Panc1 (cell line): Measurements from ENCODE around the gene MAP7. TPM values are rescaled to one million over a fixed set of nuclear protein-coding genes. Genes with fewer than 3 reads are reported as not detected.
A peak's percentile ranks its signal among the peaks of the same experiment; 100 is the strongest.

Experiments used
- ATAC-seq: fragments of 200-7000 bp; cut with Tn5 transposase; 2 replicates; pipeline ENCODE4 v1.9.1; 2020; ENCODE audit warnings: mild to moderate bottlenecking, moderate library complexity
- BruUV-seq: library from RNA; stranded (reverse); fragments of 400-500 nt; replicated peaks from 2 replicates; lab custom pipeline; 2021; lab: Mats Ljungman, UMichigan
- CTCF ChIA-PET: fragments of 300-600 bp; sonication (Branson Sonifier 250); formaldehyde crosslinking; loops from one replicate; lab custom pipeline; 2022; ENCODE audit warnings: antibody characterized with exemption; lab: Charles Lee
- POLR2A ChIA-PET: fragments of 300-600 bp; sonication (Branson Sonifier 250); formaldehyde crosslinking; loops from one replicate; lab custom pipeline; 2022; ENCODE audit warnings: antibody characterized with exemption; lab: Charles Lee
- DNase-seq: peaks from one replicate; pipeline ENCODE4 v3.0.0-alpha.2; 2010; ENCODE audit warnings: low read depth, low spot score
- H3K27ac ChIP-seq: 2 replicates; pipeline ENCODE4 v1.5.1; 2011; ENCODE audit warnings: mild to moderate bottlenecking, low read length, inconsistent platforms
- H3K27me3 ChIP-seq: fragments of 200-500 bp; sonication (Bioruptor generic); 2 replicates; pipeline ENCODE4 v1.6.0; 2014; ENCODE audit warnings: low read length, inconsistent platforms; ENCODE audit not compliant: control insufficient read depth, insufficient read depth
- H3K36me3 ChIP-seq: fragments of 200-500 bp; sonication (Bioruptor generic); 2 replicates; pipeline ENCODE4 v1.5.1; 2014; ENCODE audit warnings: inconsistent platforms, mild to moderate bottlenecking, low read length, moderate library complexity; ENCODE audit not compliant: control insufficient read depth, insufficient read depth
- H3K4me1 ChIP-seq: 2 replicates; pipeline ENCODE4 v1.5.1; 2011; ENCODE audit warnings: inconsistent platforms, mild to moderate bottlenecking, low read length, moderate library complexity; ENCODE audit not compliant: control insufficient read depth, insufficient read depth
- H3K4me3 ChIP-seq, 2 experiments: 2 replicates each; pipeline ENCODE4 v1.5.1; 2011 to 2012; ENCODE audit warnings: low read depth in 2 of 2, low read length in 2 of 2, mild to moderate bottlenecking in 2 of 2, inconsistent platforms in 1 of 2, moderate library complexity in 1 of 2
- H3K9me3 ChIP-seq: fragments of 200-500 bp; sonication (Bioruptor generic); 2 replicates; pipeline ENCODE4 v1.5.1; 2014; ENCODE audit warnings: low read depth, mild to moderate bottlenecking, inconsistent platforms, low read length, moderate library complexity; ENCODE audit not compliant: control insufficient read depth, insufficient read depth
- CTCF ChIP-seq: fragments of 450-650 bp; IDR thresholded peaks from 2 replicates; pipeline ENCODE4 v1.5.1; 2017; ENCODE audit warnings: mild to moderate bottlenecking
- POLR2AphosphoS5 ChIP-seq: IDR thresholded peaks from 2 replicates; pipeline ENCODE4 v1.6.1; 2012; ENCODE audit warnings: mild to moderate bottlenecking, low read depth, low read length, moderate library complexity
- REST ChIP-seq, 2 experiments: IDR thresholded peaks; 2 replicates each; pipeline ENCODE4 v1.6.1; 2011 to 2012; ENCODE audit warnings: low read depth in 2 of 2, control low read depth in 1 of 2, low read length in 1 of 2, mild to moderate bottlenecking in 1 of 2, moderate library complexity in 1 of 2; ENCODE audit not compliant: insufficient read depth in 1 of 2
- SIN3A ChIP-seq: IDR thresholded peaks from 2 replicates; pipeline ENCODE4 v1.6.1; 2012; ENCODE audit warnings: low read depth, mild to moderate bottlenecking, low read length, moderate library complexity, borderline replicate concordance; ENCODE audit not compliant: insufficient read depth
- TCF7L2 ChIP-seq: IDR thresholded peaks from 2 replicates; pipeline ENCODE4 v1.6.1; 2011; ENCODE audit warnings: mild to moderate bottlenecking, low read depth, low read length, inconsistent platforms
- in situ Hi-C: cut with HindIII; loops from 2 replicates; pipeline ENCODE4 v1.10.0; 2016; ENCODE audit warnings: low sequenced_read_pairs, low pct_unique_long_range_greater_than_20kb
- intact Hi-C: fragments of 100-400 bp; cut with micrococcal nuclease; formaldehyde crosslinking; loops from one replicate; pipeline ENCODE4 v1.10.0; 2022; ENCODE audit not compliant: unreplicated experiment
- total RNA-seq: library from RNA; stranded (reverse); gene quantifications from one replicate; pipeline ENCODE4 v1.2.1, GENCODE V29; 2021; ENCODE audit not compliant: unreplicated experiment

MAP7 gene
- total RNA-seq, 1 experiment from 2014 or later, result 1.8 TPM

- in situ Hi-C loops (no loop called here), intact Hi-C loops (no loop called here)
- no TSS peak for BruUV-seq
- TF ChIP-seq SIN3A, result no peak
- TF ChIP-seq TCF7L2, result no peak
- no peak for TF ChIP-seq POLR2AphosphoS5
- no peak for TF ChIP-seq CTCF
- TF ChIP-seq REST (IDR thresholded peaks at IDR 0.05; ENCODE audit: insufficient read depth in 1 of 2, low read depth in 2 of 2, low read length in 1 of 2), result no peak
- Histone ChIP-seq H3K36me3 (no peaks in the 10 kb centered on the region; the same call in 1 of the 2 replicates), H3K4me1 (no peaks in the 10 kb centered on the region), H3K27ac (no peak overlapping the region), H3K27me3 (no peaks in the 10 kb centered on the region), H3K4me3 (no peak overlapping the region), H3K9me3 (no peaks in the 10 kb centered on the region)
- no peak for DNase-seq
- ChIA-PET CTCF (no interaction called here), POLR2A (interaction anchor here (0.5 kb wide), 1 partner anchor 33 kb away, joined by 3 read pairs; no protein-coding TSS in a partner anchor)
- ATAC-seq, result peak; percentile 71; the same call in 1 of the 2 replicates
Measured at GRCh38 chr6:136593748-136594490, 43.7 kb upstream of the MAP7 start.

GRCh38 chr6:136592930-136593673 is 42.9 kb upstream of the MAP7 start:
- intact Hi-C loops, result no loop called here

More at GRCh38 chr6:136592930-136593673, 42.9 kb upstream of the MAP7 start:
- no peak for DNase-seq
- Histone ChIP-seq H3K36me3 (no peaks in the 10 kb centered on the region; the same call in 1 of the 2 replicates), H3K27me3 (no peaks in the 10 kb centered on the region), H3K4me3 (no peak overlapping the region), H3K27ac (no peak overlapping the region), H3K4me1 (no peaks in the 10 kb centered on the region), H3K9me3 (no peaks in the 10 kb centered on the region)
- in situ Hi-C loops, result no loop called here
- no peak for TF ChIP-seq REST (IDR thresholded peaks at IDR 0.05; ENCODE audit: insufficient read depth in 1 of 2, low read depth in 2 of 2, low read length in 1 of 2)
- TF ChIP-seq POLR2AphosphoS5, result no peak
- TF ChIP-seq SIN3A, result no peak
- no peak for TF ChIP-seq CTCF
- TF ChIP-seq TCF7L2, result no peak
- BruUV-seq, result no TSS peak
- ChIA-PET POLR2A (no interaction called here), CTCF (no interaction called here)
- no peak for ATAC-seq
